ENCODE measurements around the gene XYLT1. TPM values are rescaled to one million over a fixed set of nuclear protein-coding genes. Genes with fewer than 3 reads are reported as not detected.
"Not testable (repeated sequence)": the region's sequence is repeated elsewhere in the genome, so short reads cannot be mapped to it uniquely, and the experiment has no call there.

Gene XYLT1
- total RNA-seq, 1 experiment from 2014 or later: 13.0 TPM

- Histone ChIP-seq H3K27me3 (replicated peaks) (no peaks in the 10 kb centered on the region), H3K9me3 (replicated peaks) (0 out of 2 replicates have a peak, but pooled peaks cover 3% of the 10 kb centered on the region), H3K4me1 (replicated peaks) (peaks cover 7% of the 10 kb centered on the region), H3K36me3 (no peaks in the 10 kb centered on the region), H3K27ac (no peak overlapping the region), H3K4me3 (no peak overlapping the region)
- no peak for DNase-seq (ENCODE audit: low read depth in 1 of 2, low spot score in 2 of 2)
Observed at GRCh38 chr16:17504050-17504449, 33.3 kb upstream of the XYLT1 start.

- H3K4me3 ChIP-seq: no peak overlapping the region
- no peaks in the 10 kb centered on the region for H3K36me3 ChIP-seq
- no peak for DNase-seq (ENCODE audit: low read depth in 1 of 2, low spot score in 2 of 2)
- H3K27me3 ChIP-seq (replicated peaks): no peaks in the 10 kb centered on the region
- H3K9me3 ChIP-seq (replicated peaks): 0 out of 2 replicates have a peak, but pooled peaks cover 3% of the 10 kb centered on the region
- no peak overlapping the region for H3K27ac ChIP-seq
- H3K4me1 ChIP-seq (replicated peaks): peaks cover 7% of the 10 kb centered on the region
Observed at GRCh38 chr16:17503331-17503730, 32.6 kb upstream of the XYLT1 start.

- peaks cover 9% of the 10 kb centered on the region for H3K4me1 ChIP-seq (replicated peaks)
- DNase-seq (ENCODE audit: low read depth in 1 of 2, low spot score in 2 of 2): no peak
- no peak overlapping the region for H3K27ac ChIP-seq
- no peaks in the 10 kb centered on the region for H3K27me3 ChIP-seq (replicated peaks)
- no peak overlapping the region for H3K4me3 ChIP-seq
- H3K9me3 ChIP-seq (replicated peaks): no peaks in the 10 kb centered on the region
- H3K36me3 ChIP-seq: no peaks in the 10 kb centered on the region
Observed at GRCh38 chr16:17501321-17501720, 30.6 kb upstream of the XYLT1 start.

GRCh38 chr16:17499223-17499902, 28.6 kb upstream of the XYLT1 start:
- no peaks in the 10 kb centered on the region for H3K27me3 ChIP-seq (replicated peaks)
- H3K27ac ChIP-seq: no peak overlapping the region
- peaks cover 9% of the 10 kb centered on the region for H3K4me1 ChIP-seq (replicated peaks)
- no peak for DNase-seq (ENCODE audit: low read depth in 1 of 2, low spot score in 2 of 2)
- H3K36me3 ChIP-seq: no peaks in the 10 kb centered on the region
- no peaks in the 10 kb centered on the region for H3K9me3 ChIP-seq (replicated peaks)
- H3K4me3 ChIP-seq: no peak overlapping the region

GRCh38 chr16:17497648-17498047, 26.9 kb upstream of the XYLT1 start:
- no peak overlapping the region for H3K27ac ChIP-seq
- H3K4me1 ChIP-seq (replicated peaks): peaks cover 9% of the 10 kb centered on the region
- no peaks in the 10 kb centered on the region for H3K36me3 ChIP-seq
- H3K9me3 ChIP-seq (replicated peaks): no peaks in the 10 kb centered on the region
- no peak overlapping the region for H3K4me3 ChIP-seq
- DNase-seq (ENCODE audit: low read depth in 1 of 2, low spot score in 2 of 2): peak in 1 of 2 experiments; percentile 18
- H3K27me3 ChIP-seq (replicated peaks): 0 out of 2 replicates have a peak, but pooled peaks cover 3% of the 10 kb centered on the region

- no peak for DNase-seq (ENCODE audit: low read depth in 1 of 2, low spot score in 2 of 2)
- Histone ChIP-seq H3K9me3 (replicated peaks) (no peaks in the 10 kb centered on the region), H3K4me1 (replicated peaks) (peaks cover 9% of the 10 kb centered on the region), H3K27me3 (replicated peaks) (0 out of 2 replicates have a peak, but pooled peaks cover 3% of the 10 kb centered on the region), H3K27ac (no peak overlapping the region), H3K36me3 (no peaks in the 10 kb centered on the region), H3K4me3 (no peak overlapping the region)
Observed at GRCh38 chr16:17496891-17497290, 26.1 kb upstream of the XYLT1 start.

- Histone ChIP-seq H3K9me3 (replicated peaks) (no peaks in the 10 kb centered on the region), H3K36me3 (no peaks in the 10 kb centered on the region), H3K4me1 (replicated peaks) (peaks cover 9% of the 10 kb centered on the region), H3K27me3 (replicated peaks) (0 out of 2 replicates have a peak, but pooled peaks cover 3% of the 10 kb centered on the region), H3K4me3 (no peak overlapping the region), H3K27ac (no peak overlapping the region)
- DNase-seq (ENCODE audit: low read depth in 1 of 2, low spot score in 2 of 2): no peak
Observed at GRCh38 chr16:17493012-17493411, 22.3 kb upstream of the XYLT1 start.

GRCh38 chr16:17491140-17491662, 20.4 kb upstream of the XYLT1 start:
- Histone ChIP-seq H3K4me1 (replicated peaks) (no peaks in the 10 kb centered on the region; the same call in 1 of the 2 replicates), H3K36me3 (no peaks in the 10 kb centered on the region), H3K27me3 (replicated peaks) (0 out of 2 replicates have a peak, but pooled peaks cover 3% of the 10 kb centered on the region), H3K27ac (no peak overlapping the region), H3K9me3 (replicated peaks) (no peaks in the 10 kb centered on the region), H3K4me3 (no peak overlapping the region)
- DNase-seq (ENCODE audit: low read depth in 1 of 2, low spot score in 2 of 2): no peak

- H3K27me3 ChIP-seq (replicated peaks): no peaks in the 10 kb centered on the region
- no peaks in the 10 kb centered on the region; the same call in 1 of the 2 replicates for H3K4me1 ChIP-seq (replicated peaks)
- H3K4me3 ChIP-seq: no peak overlapping the region
- no peak for DNase-seq (ENCODE audit: low read depth in 1 of 2, low spot score in 2 of 2)
- H3K9me3 ChIP-seq (replicated peaks): no peaks in the 10 kb centered on the region
- H3K27ac ChIP-seq: no peak overlapping the region
- no peaks in the 10 kb centered on the region for H3K36me3 ChIP-seq
Observed at GRCh38 chr16:17488506-17488905, 17.7 kb upstream of the XYLT1 start.

- Histone ChIP-seq H3K4me1 (replicated peaks) (no peaks in the 10 kb centered on the region), H3K4me3 (no peak overlapping the region), H3K36me3 (no peaks in the 10 kb centered on the region), H3K27me3 (replicated peaks) (no peaks in the 10 kb centered on the region), H3K9me3 (replicated peaks) (no peaks in the 10 kb centered on the region), H3K27ac (no peak overlapping the region)
- DNase-seq (ENCODE audit: low read depth in 1 of 2, low spot score in 2 of 2): no peak
Observed at GRCh38 chr16:17483351-17483750, 12.6 kb upstream of the XYLT1 start.

GRCh38 chr16:17482341-17482740, 11.6 kb upstream of the XYLT1 start:
- not testable (repeated sequence) for H3K27me3 ChIP-seq (replicated peaks); H3K27ac ChIP-seq; H3K4me1 ChIP-seq (replicated peaks); DNase-seq (ENCODE audit: low read depth in 1 of 2, low spot score in 2 of 2); H3K4me3 ChIP-seq; H3K9me3 ChIP-seq (replicated peaks); H3K36me3 ChIP-seq

GRCh38 chr16:17481736-17482135, 11.0 kb upstream of the XYLT1 start:
- Histone ChIP-seq H3K27me3 (replicated peaks) (no peaks in the 10 kb centered on the region), H3K27ac (no peak overlapping the region), H3K4me3 (no peak overlapping the region), H3K36me3 (no peaks in the 10 kb centered on the region), H3K9me3 (replicated peaks) (no peaks in the 10 kb centered on the region), H3K4me1 (replicated peaks) (0 out of 2 replicates have a peak, but pooled peaks cover 3% of the 10 kb centered on the region)
- no peak for DNase-seq (ENCODE audit: low read depth in 1 of 2, low spot score in 2 of 2)

- not testable (repeated sequence) for H3K9me3 ChIP-seq (replicated peaks); H3K27me3 ChIP-seq (replicated peaks); H3K36me3 ChIP-seq; H3K4me1 ChIP-seq (replicated peaks); DNase-seq (ENCODE audit: low read depth in 1 of 2, low spot score in 2 of 2); H3K27ac ChIP-seq; H3K4me3 ChIP-seq
Observed at GRCh38 chr16:17477260-17477545, 6.4 kb upstream of the XYLT1 start.

- H3K27me3 ChIP-seq (replicated peaks): no peaks in the 10 kb centered on the region
- peak in 1 of 2 experiments; percentile 53 for DNase-seq (ENCODE audit: low read depth in 1 of 2, low spot score in 2 of 2)
- no peak overlapping the region for H3K27ac ChIP-seq
- no peak overlapping the region for H3K4me3 ChIP-seq
- no peaks in the 10 kb centered on the region for H3K36me3 ChIP-seq
- peaks cover 7% of the 10 kb centered on the region for H3K4me1 ChIP-seq (replicated peaks)
- H3K9me3 ChIP-seq (replicated peaks): no peaks in the 10 kb centered on the region
Observed at GRCh38 chr16:17476414-17477259, 5.9 kb upstream of the XYLT1 start.
